NB4 (cell line): ENCODE measurements around the gene GGN.

Experiments used
- MYC ChIP-seq: IDR thresholded peaks from 2 replicates; pipeline ENCODE4 v1.6.1; 2011; ENCODE audit warnings: low read depth, low read length
- POLR2A ChIP-seq: IDR thresholded peaks from 2 replicates; pipeline ENCODE4 v1.6.1; 2011; ENCODE audit warnings: mild to moderate bottlenecking; ENCODE audit not compliant: insufficient read length; ENCODE audit errors: extremely low read depth
- TF ChIP-seq, protein P1 (sequence below): IDR thresholded peaks from one replicate; pipeline ENCODE4 v1.5.1; 2012; ENCODE audit warnings: low read depth, low read length

DNA sequence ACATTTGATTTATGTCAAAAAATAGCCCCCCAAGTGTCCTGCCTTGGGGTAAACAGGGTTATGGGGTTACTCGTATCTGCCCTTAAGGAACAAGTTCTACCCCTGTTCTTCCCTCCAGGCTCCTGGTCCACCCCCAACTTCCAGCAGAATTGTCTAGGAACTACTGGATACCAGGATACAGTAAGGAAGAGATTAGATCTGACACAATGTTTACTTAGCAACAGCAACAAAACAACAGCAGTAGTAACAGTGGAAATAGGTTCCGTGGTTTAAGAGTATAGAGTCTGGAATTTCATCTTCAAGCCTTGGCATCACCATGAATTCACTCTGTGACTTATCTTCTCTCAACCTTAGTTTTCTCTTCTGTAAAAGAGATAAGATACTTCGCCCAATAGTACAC is 13.3 kb upstream of the GGN start:
- TF ChIP-seq, protein P1, sequence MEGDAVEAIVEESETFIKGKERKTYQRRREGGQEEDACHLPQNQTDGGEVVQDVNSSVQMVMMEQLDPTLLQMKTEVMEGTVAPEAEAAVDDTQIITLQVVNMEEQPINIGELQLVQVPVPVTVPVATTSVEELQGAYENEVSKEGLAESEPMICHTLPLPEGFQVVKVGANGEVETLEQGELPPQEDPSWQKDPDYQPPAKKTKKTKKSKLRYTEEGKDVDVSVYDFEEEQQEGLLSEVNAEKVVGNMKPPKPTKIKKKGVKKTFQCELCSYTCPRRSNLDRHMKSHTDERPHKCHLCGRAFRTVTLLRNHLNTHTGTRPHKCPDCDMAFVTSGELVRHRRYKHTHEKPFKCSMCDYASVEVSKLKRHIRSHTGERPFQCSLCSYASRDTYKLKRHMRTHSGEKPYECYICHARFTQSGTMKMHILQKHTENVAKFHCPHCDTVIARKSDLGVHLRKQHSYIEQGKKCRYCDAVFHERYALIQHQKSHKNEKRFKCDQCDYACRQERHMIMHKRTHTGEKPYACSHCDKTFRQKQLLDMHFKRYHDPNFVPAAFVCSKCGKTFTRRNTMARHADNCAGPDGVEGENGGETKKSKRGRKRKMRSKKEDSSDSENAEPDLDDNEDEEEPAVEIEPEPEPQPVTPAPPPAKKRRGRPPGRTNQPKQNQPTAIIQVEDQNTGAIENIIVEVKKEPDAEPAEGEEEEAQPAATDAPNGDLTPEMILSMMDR = no peak
- TF ChIP-seq POLR2A (no peak), MYC (no peak)
